Nephron (organoid): ENCODE results near the gene ALKBH2.

Experiments used
- H3K27ac Mint-ChIP-seq, 3 experiments: 2 replicates each; pipeline ENCODE4 v1.8.0; 2020; ENCODE audit warnings: mixed read lengths in 3 of 3, mild to moderate bottlenecking in 2 of 3, moderate library complexity in 1 of 3
- H3K27me3 Mint-ChIP-seq: 2 replicates; pipeline ENCODE4 v1.8.0; 2021; ENCODE audit warnings: low read depth, mild to moderate bottlenecking, moderate library complexity, mixed read lengths
- H3K36me3 Mint-ChIP-seq: 2 replicates; pipeline ENCODE4 v1.8.0; 2020; ENCODE audit warnings: low read depth, mixed read lengths
- H3K4me1 Mint-ChIP-seq: 2 replicates; pipeline ENCODE4 v1.8.0; 2020; ENCODE audit warnings: mixed read lengths
- H3K4me3 Mint-ChIP-seq, 3 experiments: 2 replicates each; pipeline ENCODE4 v1.8.0; 2020; ENCODE audit warnings: mild to moderate bottlenecking in 3 of 3, mixed read lengths in 3 of 3, moderate library complexity in 2 of 3
- H3K9me3 Mint-ChIP-seq: 2 replicates; pipeline ENCODE4 v1.8.0; 2020; ENCODE audit warnings: mixed read lengths
- TF ChIP-seq, protein P1 (sequence below), 3 experiments: fragments of 200-600 bp; sonication (generic); IDR thresholded peaks; one replicate each; pipeline ENCODE4 v1.5.0; 2021; ENCODE audit warnings: antibody characterized with exemption in 3 of 3; ENCODE audit not compliant: unreplicated experiment in 3 of 3

ALKBH2 gene

DNA sequence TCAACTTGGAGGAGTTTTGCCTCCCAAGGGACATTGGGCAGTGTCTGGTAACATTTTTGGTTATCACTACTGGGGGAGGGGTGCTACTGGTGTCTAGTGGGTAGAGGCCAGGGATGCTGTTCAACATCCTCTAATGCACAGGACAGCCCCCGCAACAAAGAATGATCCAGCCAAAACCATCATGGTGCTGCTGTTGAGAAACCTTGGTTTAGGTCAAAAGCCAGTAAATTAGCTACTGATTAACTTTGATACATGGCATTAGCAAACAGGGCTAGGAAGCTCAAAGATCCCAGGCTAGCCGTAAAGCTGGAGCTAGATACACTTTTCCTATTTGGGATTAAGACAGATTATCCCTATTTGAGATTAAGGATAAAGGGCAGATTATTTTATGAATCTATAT is 8.8 kb downstream of the ALKBH2 start:
- no peak overlapping the region for H3K4me3 Mint-ChIP-seq
- H3K4me1 Mint-ChIP-seq: no peaks in the 10 kb centered on the region
- no peaks in the 10 kb centered on the region for H3K27me3 Mint-ChIP-seq
- no peak overlapping the region for H3K27ac Mint-ChIP-seq
- H3K36me3 Mint-ChIP-seq: peaks cover 68% of the 10 kb centered on the region
- peaks cover 3% of the 10 kb centered on the region for H3K9me3 Mint-ChIP-seq
- TF ChIP-seq, protein P1, sequence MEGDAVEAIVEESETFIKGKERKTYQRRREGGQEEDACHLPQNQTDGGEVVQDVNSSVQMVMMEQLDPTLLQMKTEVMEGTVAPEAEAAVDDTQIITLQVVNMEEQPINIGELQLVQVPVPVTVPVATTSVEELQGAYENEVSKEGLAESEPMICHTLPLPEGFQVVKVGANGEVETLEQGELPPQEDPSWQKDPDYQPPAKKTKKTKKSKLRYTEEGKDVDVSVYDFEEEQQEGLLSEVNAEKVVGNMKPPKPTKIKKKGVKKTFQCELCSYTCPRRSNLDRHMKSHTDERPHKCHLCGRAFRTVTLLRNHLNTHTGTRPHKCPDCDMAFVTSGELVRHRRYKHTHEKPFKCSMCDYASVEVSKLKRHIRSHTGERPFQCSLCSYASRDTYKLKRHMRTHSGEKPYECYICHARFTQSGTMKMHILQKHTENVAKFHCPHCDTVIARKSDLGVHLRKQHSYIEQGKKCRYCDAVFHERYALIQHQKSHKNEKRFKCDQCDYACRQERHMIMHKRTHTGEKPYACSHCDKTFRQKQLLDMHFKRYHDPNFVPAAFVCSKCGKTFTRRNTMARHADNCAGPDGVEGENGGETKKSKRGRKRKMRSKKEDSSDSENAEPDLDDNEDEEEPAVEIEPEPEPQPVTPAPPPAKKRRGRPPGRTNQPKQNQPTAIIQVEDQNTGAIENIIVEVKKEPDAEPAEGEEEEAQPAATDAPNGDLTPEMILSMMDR (IDR thresholded peaks at IDR 0.05; ENCODE audit: unreplicated experiment in 3 of 3): no peak

DNA sequence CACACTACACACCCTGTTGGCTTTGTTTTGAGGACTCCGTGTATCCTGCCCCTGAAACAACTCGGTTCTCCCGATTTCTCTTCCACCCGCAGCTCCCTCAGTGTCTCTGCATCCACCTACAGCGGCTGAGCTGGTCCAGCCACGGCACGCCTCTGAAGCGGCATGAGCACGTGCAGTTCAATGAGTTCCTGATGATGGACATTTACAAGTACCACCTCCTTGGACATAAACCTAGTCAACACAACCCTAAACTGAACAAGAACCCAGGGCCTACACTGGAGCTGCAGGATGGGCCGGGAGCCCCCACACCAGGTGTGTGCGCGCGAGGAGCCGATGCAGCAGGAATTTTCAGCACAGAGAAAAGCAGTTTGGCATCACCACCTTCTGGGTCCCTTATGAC is 10.5 kb downstream of the ALKBH2 start:
- TF ChIP-seq, protein P1 (IDR thresholded peaks at IDR 0.05; ENCODE audit: unreplicated experiment in 3 of 3): no peak
- H3K4me3 Mint-ChIP-seq: no peak overlapping the region
- peaks cover 7% of the 10 kb centered on the region for H3K9me3 Mint-ChIP-seq
- H3K27me3 Mint-ChIP-seq: no peaks in the 10 kb centered on the region
- no peaks in the 10 kb centered on the region for H3K4me1 Mint-ChIP-seq
- no peak overlapping the region for H3K27ac Mint-ChIP-seq
- peaks cover 78% of the 10 kb centered on the region for H3K36me3 Mint-ChIP-seq

DNA sequence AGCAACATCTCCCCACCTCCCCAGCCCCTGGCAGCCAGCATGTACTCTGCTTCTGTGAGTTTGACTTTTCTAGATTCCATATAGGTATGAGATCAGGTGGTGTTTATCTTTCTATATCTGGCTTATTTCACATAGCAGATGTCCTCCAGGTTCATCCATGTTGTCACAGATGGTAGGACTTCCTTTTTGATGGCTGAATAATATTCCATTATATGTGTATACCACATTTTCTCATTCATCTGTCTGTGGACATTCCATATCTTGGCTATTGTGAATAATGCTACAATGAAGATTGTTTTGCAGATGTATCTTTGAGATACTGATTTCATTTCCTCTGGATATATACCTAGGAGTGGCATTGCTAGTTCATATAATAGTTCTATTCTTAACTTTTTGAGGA is 18.4 kb downstream of the ALKBH2 start:
- no peaks in the 10 kb centered on the region for H3K4me1 Mint-ChIP-seq
- TF ChIP-seq, protein P1 (IDR thresholded peaks at IDR 0.05; ENCODE audit: unreplicated experiment in 3 of 3): no peak
- H3K27ac Mint-ChIP-seq: no peak overlapping the region
- peaks cover 88% of the 10 kb centered on the region for H3K36me3 Mint-ChIP-seq
- H3K9me3 Mint-ChIP-seq: peaks cover 7% of the 10 kb centered on the region
- no peaks in the 10 kb centered on the region for H3K27me3 Mint-ChIP-seq
- no peak overlapping the region for H3K4me3 Mint-ChIP-seq

DNA sequence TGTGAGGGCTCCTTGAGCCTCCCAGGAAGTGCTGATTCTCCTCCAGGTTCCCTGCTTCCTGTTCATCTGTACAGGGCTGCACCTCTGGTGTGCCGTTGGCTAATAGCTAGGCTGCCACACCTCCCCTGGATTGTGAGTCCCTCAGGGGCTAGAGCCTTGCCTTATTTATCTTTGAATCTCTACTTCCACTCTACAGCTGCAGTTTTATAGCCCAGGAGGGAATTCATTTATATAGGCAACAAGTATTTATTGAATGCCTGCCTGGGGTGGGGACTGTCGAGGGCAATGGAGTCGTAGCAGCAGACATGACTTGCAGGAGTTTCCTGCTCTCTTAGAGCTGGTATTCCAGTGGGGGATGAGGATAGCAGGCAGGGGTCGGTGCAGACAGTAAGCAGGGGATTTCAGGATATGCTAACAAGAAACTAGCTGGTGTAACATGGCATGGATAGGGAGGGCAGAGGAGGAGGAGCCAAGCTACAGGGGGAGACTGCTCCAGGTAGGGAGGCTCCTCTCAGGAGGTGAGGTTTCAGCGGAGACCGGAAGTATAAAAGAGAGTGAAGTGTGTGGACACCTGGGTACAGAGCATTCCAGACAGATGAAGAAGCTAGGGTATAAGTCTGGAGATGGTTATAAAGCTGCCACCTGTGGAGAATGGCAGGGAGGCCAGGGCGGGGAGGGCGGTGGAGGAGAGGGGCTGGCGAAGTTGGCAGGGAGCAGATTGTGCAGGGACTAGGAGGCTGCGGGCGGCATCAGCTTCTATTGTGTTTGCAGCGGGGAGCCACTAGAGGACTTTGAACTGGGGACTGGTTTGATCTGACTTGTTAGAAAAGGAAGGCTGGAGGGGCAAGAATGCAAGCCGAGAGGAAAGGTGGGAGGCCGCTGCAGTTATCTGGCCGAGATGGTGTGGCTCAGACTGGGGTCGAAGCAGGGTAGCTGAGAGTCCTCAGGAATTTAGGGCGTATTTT is 23.7 kb downstream of the ALKBH2 start:
- no peaks in the 10 kb centered on the region for H3K4me1 Mint-ChIP-seq
- TF ChIP-seq, protein P1 (IDR thresholded peaks at IDR 0.05; ENCODE audit: unreplicated experiment in 3 of 3): no peak

DNA sequence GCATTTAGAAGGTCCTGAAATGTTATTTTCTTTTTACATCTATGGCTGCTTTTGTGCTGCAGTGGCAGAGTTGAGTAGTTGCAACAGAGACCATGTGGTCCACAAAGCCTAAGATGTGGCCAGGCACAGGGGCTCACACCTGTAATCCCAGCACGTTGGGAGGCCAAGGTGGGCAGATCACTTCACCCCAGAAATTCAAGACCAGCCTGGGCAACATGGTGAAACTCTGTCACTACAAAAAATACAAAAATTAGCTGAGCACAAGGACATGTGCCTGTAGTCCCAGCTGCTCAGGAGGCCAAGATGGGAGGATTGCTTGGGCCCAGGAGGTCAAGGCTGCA is 27.4 kb downstream of the ALKBH2 start:
- Mint-ChIP-seq H3K4me3 (no peak overlapping the region), H3K27ac (peak overlapping the region; percentile 58 to 86 (median 66)), H3K9me3 (no peaks in the 10 kb centered on the region), H3K27me3 (no peaks in the 10 kb centered on the region), H3K4me1 (no peaks in the 10 kb centered on the region), H3K36me3 (peaks cover 76% of the 10 kb centered on the region)
- TF ChIP-seq, protein P1 (IDR thresholded peaks at IDR 0.05; ENCODE audit: unreplicated experiment in 3 of 3): no peak

More for the DNA sequence above, 23.7 kb downstream of the ALKBH2 start:
- Mint-ChIP-seq H3K27ac (peak overlapping the region; percentile 71 to 84 (median 81)), H3K36me3 (peaks cover 77% of the 10 kb centered on the region), H3K9me3 (no peaks in the 10 kb centered on the region), H3K4me3 (peak overlapping the region in 2 of 3 experiments; percentile 9 to 30), H3K27me3 (no peaks in the 10 kb centered on the region)
